B cell (primary cell): ENCODE data around the gene DQX1. TPM values are rescaled to one million over a fixed set of nuclear protein-coding genes. Genes with fewer than 3 reads are reported as not detected.

Experiments
- ATAC-seq: fragments of 200-7000 bp; cut with Tn5 transposase; one replicate; pipeline ENCODE4 v1.10.0; 2021; ENCODE audit warnings: low read depth, mild to moderate bottlenecking, moderate number of reproducible peaks, moderate library complexity
- CTCF ChIA-PET: fragments of 350-600 bp; sonication (Branson Sonifier 250); formaldehyde crosslinking; loops from one replicate; lab custom pipeline; 2021; ENCODE audit warnings: antibody characterized with exemption, inconsistent platforms; lab: Charles Lee
- POLR2A ChIA-PET: fragments of 350-600 bp; sonication (Branson Sonifier 250); formaldehyde crosslinking; loops from one replicate; lab custom pipeline; 2021; ENCODE audit warnings: antibody characterized with exemption; lab: Charles Lee
- DNase-seq: peaks from one replicate; pipeline ENCODE4 v3.0.0; 2013
- H2AFZ ChIP-seq: 2 replicates; pipeline ENCODE4 v1.6.1; 2012; ENCODE audit warnings: mild to moderate bottlenecking, low read depth, low read length; ENCODE audit not compliant: insufficient read depth, poor library complexity, severe bottlenecking
- H3K27ac ChIP-seq, 2 donors: 1 replicate in 1 of 2; 2 replicates in 1 of 2; pipeline ENCODE4 v1.5.1; 2012 to 2013; ENCODE audit warnings: low read length in 2 of 2, mild to moderate bottlenecking in 2 of 2, moderate library complexity in 1 of 2
- H3K27me3 ChIP-seq, 4 experiments: fragments of 200-600 bp in 1 of 4; sonication (generic) in 1 of 4; replicated peaks in 1 of 4; 1 replicate in 2 of 4; 2 replicates in 2 of 4; pipeline versions ENCODE4 v1.6.1 to v1.7.0; 2013 to 2016; ENCODE audit warnings: low read length in 3 of 4, mild to moderate bottlenecking in 2 of 4, mixed read lengths in 1 of 4, moderate library complexity in 1 of 4; ENCODE audit not compliant: insufficient read depth in 4 of 4, control insufficient read depth in 3 of 4; ENCODE audit errors: control extremely low read depth in 1 of 4
- H3K36me3 ChIP-seq, 2 experiments: replicated peaks in 1 of 2; 1 replicate in 1 of 2; 2 replicates in 1 of 2; pipeline versions ENCODE4 v1.6.1 to v1.7.1; 2013; ENCODE audit warnings: low read length in 1 of 2; ENCODE audit not compliant: insufficient read depth in 2 of 2, control insufficient read depth in 1 of 2; ENCODE audit errors: control extremely low read depth in 1 of 2, extremely low read depth in 1 of 2
- H3K4me1 ChIP-seq, 2 donors: fragments of 200-600 bp in 1 of 2; sonication (generic) in 1 of 2; 1 replicate in 1 of 2; 2 replicates in 1 of 2; pipeline versions ENCODE4 v1.5.1 to v1.6.1; 2013 to 2017; ENCODE audit warnings: low read length in 2 of 2; ENCODE audit not compliant: control insufficient read depth in 2 of 2, insufficient read depth in 2 of 2
- H3K4me2 ChIP-seq: replicated peaks from 2 replicates; pipeline ENCODE3; 2012; ENCODE audit warnings: mild to moderate bottlenecking, low read depth, low read length; ENCODE audit not compliant: poor library complexity, severe bottlenecking
- H3K4me3 ChIP-seq, 5 experiments: fragments of 200-600 bp in 1 of 5; sonication (generic) in 1 of 5; 1 replicate in 3 of 5; 2 replicates in 2 of 5; pipeline versions ENCODE4 v1.5.1 to v1.7.0; 2011 to 2016; ENCODE audit warnings: low read length in 4 of 5, mild to moderate bottlenecking in 4 of 5, low read depth in 2 of 5, control low read depth in 1 of 5, moderate library complexity in 1 of 5; ENCODE audit not compliant: insufficient read depth in 1 of 5; ENCODE audit errors: control extremely low read depth in 1 of 5, extremely low read depth in 1 of 5
- H3K79me2 ChIP-seq: fragments of 200-600 bp; sonication (generic); one replicate; pipeline ENCODE4 v1.6.0; 2016; ENCODE audit warnings: low read length; ENCODE audit not compliant: control insufficient read depth, insufficient read depth
- H3K9ac ChIP-seq: fragments of 200-600 bp; sonication (generic); 2 replicates; pipeline ENCODE4 v1.6.1; 2017; ENCODE audit warnings: mild to moderate bottlenecking, low read length, moderate library complexity
- H3K9me3 ChIP-seq, 3 donors: one replicate each; pipeline versions ENCODE4 v1.6.1 to v1.7.1; 2013; ENCODE audit warnings: low read length in 2 of 3; ENCODE audit not compliant: control insufficient read depth in 2 of 3, insufficient read depth in 1 of 3; ENCODE audit errors: control extremely low read depth in 1 of 3
- H4K20me1 ChIP-seq: 2 replicates; pipeline ENCODE4 v1.6.0; 2012; ENCODE audit warnings: mild to moderate bottlenecking, low read length; ENCODE audit not compliant: insufficient read depth, control insufficient read depth, poor library complexity, severe bottlenecking
- H3K27ac Mint-ChIP-seq: one replicate; pipeline ENCODE4 v1.8.0; 2021; ENCODE audit warnings: mixed read lengths
- H3K27me3 Mint-ChIP-seq: one replicate; pipeline ENCODE4 v1.8.0; 2021; ENCODE audit warnings: mixed read lengths
- H3K4me1 Mint-ChIP-seq: one replicate; pipeline ENCODE4 v1.8.0; 2021; ENCODE audit warnings: mixed read lengths
- H3K4me3 Mint-ChIP-seq: one replicate; pipeline ENCODE4 v1.8.0; 2021; ENCODE audit warnings: mixed read lengths
- H3K9me3 Mint-ChIP-seq: one replicate; pipeline ENCODE4 v1.8.0; 2022; ENCODE audit warnings: mixed read lengths; ENCODE audit not compliant: insufficient read depth
- EZH2 ChIP-seq: IDR thresholded peaks from 2 replicates; pipeline ENCODE4 v1.6.1; 2012; ENCODE audit warnings: borderline replicate concordance, low read depth, mild to moderate bottlenecking, moderate library complexity, low read length; ENCODE audit not compliant: insufficient read depth, poor library complexity, severe bottlenecking
- WGBS: methylation state at CpG from one replicate; pipeline ENCODE4 v1.1.5; 2013; ENCODE audit warnings: missing lambda C conversion rate; ENCODE audit not compliant: insufficient coverage; 5-methylcytosine and 5-hydroxymethylcytosine counted together
- intact Hi-C: fragments of 100-400 bp; cut with micrococcal nuclease; formaldehyde crosslinking; loops from one replicate; pipeline ENCODE4 v1.10.0; 2022
- polyA plus RNA-seq: library from polyadenylated mRNA; depleted of rRNA; stranded (reverse); fragments of >200 nt; gene quantifications from 2 replicates; pipeline ENCODE4 v1.2.3, GENCODE V29; 2012
- total RNA-seq, 2 donors: library from RNA; stranded (reverse); fragments of 120-200 nt in 1 of 2; gene quantifications; 1 replicate in 1 of 2; 2 replicates in 1 of 2; pipeline versions ENCODE4 v1.2.3 to v1.2.4, GENCODE V29; 2013 to 2022
- TF ChIP-seq, protein P1 (sequence below): fragments of 200-600 bp; IDR thresholded peaks from one replicate; pipeline ENCODE4 v1.8.0; 2022; ENCODE audit warnings: antibody characterized with exemption, mild to moderate bottlenecking

DQX1 gene
- total and polyA plus RNA-seq, 2 donors (not counting 1 experiment from before 2014, with no cell fraction given) = 0.46 to 0.57 TPM

- Histone ChIP-seq H2AFZ (peak overlapping the region; percentile 73), H4K20me1 (no peaks in the 10 kb centered on the region), H3K4me2 (peak overlapping the region; percentile 94), H3K27me3 (peaks cover 0 to 80% (median 37%) of the 10 kb centered on the region in 4 experiments), H3K79me2 (peaks cover 8% of the 10 kb centered on the region), H3K27ac (no peak overlapping the region), H3K36me3 (peaks cover 0 to 10% of the 10 kb centered on the region in 2 experiments), H3K9me3 (peaks cover 0 to 27% (median 0%) of the 10 kb centered on the region in 3 donors), H3K4me3 (peak overlapping the region; percentile 3 to 67 (median 52)), H3K4me1 (peaks cover 55 to 58% of the 10 kb centered on the region in 2 donors), H3K9ac (peak overlapping the region; percentile 67)
- ATAC-seq = peak; percentile 18
- peak overlapping the region; percentile 81 for H3K27ac Mint-ChIP-seq
- POLR2A ChIA-PET = interaction anchor here (0.6 to 1.6 kb wide), 4 partner anchors 45 to 84 kb away, joined by 3 to 6 read pairs (median 4); partner anchors contain the start of gene WBP1
- 1% methylated on average over 56 of the region's 67 CpGs for WGBS
- CTCF ChIA-PET = interaction anchor here (1.0 to 8.1 kb wide), 9 partner anchors 8 to 85 kb away, joined by 3 to 111 read pairs (median 5); partner anchors contain the start of genes CCDC142, TLX2 and TTC31
- DNase-seq = peak; percentile 69
- peak; percentile 90 for TF ChIP-seq EZH2
- TF ChIP-seq, protein P1, sequence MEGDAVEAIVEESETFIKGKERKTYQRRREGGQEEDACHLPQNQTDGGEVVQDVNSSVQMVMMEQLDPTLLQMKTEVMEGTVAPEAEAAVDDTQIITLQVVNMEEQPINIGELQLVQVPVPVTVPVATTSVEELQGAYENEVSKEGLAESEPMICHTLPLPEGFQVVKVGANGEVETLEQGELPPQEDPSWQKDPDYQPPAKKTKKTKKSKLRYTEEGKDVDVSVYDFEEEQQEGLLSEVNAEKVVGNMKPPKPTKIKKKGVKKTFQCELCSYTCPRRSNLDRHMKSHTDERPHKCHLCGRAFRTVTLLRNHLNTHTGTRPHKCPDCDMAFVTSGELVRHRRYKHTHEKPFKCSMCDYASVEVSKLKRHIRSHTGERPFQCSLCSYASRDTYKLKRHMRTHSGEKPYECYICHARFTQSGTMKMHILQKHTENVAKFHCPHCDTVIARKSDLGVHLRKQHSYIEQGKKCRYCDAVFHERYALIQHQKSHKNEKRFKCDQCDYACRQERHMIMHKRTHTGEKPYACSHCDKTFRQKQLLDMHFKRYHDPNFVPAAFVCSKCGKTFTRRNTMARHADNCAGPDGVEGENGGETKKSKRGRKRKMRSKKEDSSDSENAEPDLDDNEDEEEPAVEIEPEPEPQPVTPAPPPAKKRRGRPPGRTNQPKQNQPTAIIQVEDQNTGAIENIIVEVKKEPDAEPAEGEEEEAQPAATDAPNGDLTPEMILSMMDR = no peak
- peaks cover 75% of the 10 kb centered on the region for H3K4me1 Mint-ChIP-seq
- H3K4me3 Mint-ChIP-seq = peak overlapping the region; percentile 86
- peaks cover 62% of the 10 kb centered on the region for H3K27me3 Mint-ChIP-seq
- intact Hi-C loops = loop anchor here (1.0 kb wide), 1 partner anchor 84 kb away; no protein-coding TSS in a partner anchor
- no peaks in the 10 kb centered on the region for H3K9me3 Mint-ChIP-seq
Measured at GRCh38 chr2:74502720-74503505, 23.1 kb downstream of the DQX1 start.
